ENCODE data around the gene SLC6A6.
A peak's percentile ranks its signal among the peaks of the same experiment; 100 is the strongest.

The SLC6A6 gene

GRCh38 chr3:14463330-14464140 lies 61.1 kb downstream of the SLC6A6 start:
- TF ChIP-seq, protein P1, sequence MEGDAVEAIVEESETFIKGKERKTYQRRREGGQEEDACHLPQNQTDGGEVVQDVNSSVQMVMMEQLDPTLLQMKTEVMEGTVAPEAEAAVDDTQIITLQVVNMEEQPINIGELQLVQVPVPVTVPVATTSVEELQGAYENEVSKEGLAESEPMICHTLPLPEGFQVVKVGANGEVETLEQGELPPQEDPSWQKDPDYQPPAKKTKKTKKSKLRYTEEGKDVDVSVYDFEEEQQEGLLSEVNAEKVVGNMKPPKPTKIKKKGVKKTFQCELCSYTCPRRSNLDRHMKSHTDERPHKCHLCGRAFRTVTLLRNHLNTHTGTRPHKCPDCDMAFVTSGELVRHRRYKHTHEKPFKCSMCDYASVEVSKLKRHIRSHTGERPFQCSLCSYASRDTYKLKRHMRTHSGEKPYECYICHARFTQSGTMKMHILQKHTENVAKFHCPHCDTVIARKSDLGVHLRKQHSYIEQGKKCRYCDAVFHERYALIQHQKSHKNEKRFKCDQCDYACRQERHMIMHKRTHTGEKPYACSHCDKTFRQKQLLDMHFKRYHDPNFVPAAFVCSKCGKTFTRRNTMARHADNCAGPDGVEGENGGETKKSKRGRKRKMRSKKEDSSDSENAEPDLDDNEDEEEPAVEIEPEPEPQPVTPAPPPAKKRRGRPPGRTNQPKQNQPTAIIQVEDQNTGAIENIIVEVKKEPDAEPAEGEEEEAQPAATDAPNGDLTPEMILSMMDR (IDR thresholded peaks at IDR 0.05; ENCODE audit: low read depth, low read length, missing control alignments), result no peak
- DNase-seq (ENCODE audit: low read depth), result no peak
- in situ Hi-C loops (cut with HindIII; ENCODE audit: low sequenced_read_pairs), result loop anchor here (25.0 kb wide), 1 partner anchor 176 kb away; no protein-coding TSS in a partner anchor
- no peak overlapping the region for H3K4me3 ChIP-seq (ENCODE audit: low read depth, low read length)

DNA sequence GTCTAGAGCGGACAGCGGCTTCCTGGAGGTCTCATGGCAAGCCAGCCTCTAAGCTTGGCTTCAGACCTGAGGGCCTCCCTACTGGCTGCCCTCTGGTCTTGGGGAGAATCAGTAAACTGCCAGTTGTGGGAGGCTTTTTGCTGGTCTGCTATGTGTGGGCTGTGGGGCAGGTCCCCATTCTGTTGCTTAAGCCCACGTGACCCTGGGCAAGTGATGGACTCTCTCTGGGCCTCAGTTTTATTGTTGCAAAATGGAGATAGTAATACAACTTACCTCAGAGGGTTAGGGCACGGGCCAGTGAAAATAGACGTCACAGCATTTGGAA lies 61.7 kb downstream of the SLC6A6 start:
- no peak overlapping the region for H3K4me3 ChIP-seq (ENCODE audit: low read depth, low read length)
- TF ChIP-seq, protein P1 (IDR thresholded peaks at IDR 0.05; ENCODE audit: low read depth, low read length, missing control alignments), result no peak
- DNase-seq (ENCODE audit: low read depth), result no peak
- in situ Hi-C loops (cut with HindIII; ENCODE audit: low sequenced_read_pairs), result loop anchor here (25.0 kb wide), 1 partner anchor 177 kb away; no protein-coding TSS in a partner anchor

- TF ChIP-seq, protein P1 (IDR thresholded peaks at IDR 0.05; ENCODE audit: low read depth, low read length, missing control alignments), result no peak
- no peak overlapping the region for H3K4me3 ChIP-seq (ENCODE audit: low read depth, low read length)
These were observed 62.1 kb downstream of the SLC6A6 start for GRCh38 chr3:14464521-14464920.

GRCh38 chr3:14465425-14465824 lies 63.0 kb downstream of the SLC6A6 start:
- TF ChIP-seq, protein P1 (IDR thresholded peaks at IDR 0.05; ENCODE audit: low read depth, low read length, missing control alignments), result no peak
- in situ Hi-C loops (cut with HindIII; ENCODE audit: low sequenced_read_pairs), result loop anchor here (25.0 kb wide), 1 partner anchor 178 kb away; no protein-coding TSS in a partner anchor
- no peak for DNase-seq (ENCODE audit: low read depth)
- no peak overlapping the region for H3K4me3 ChIP-seq (ENCODE audit: low read depth, low read length)

More at GRCh38 chr3:14464521-14464920, 62.1 kb downstream of the SLC6A6 start:
- no peak for DNase-seq (ENCODE audit: low read depth)
- in situ Hi-C loops (cut with HindIII; ENCODE audit: low sequenced_read_pairs), result loop anchor here (25.0 kb wide), 1 partner anchor 177 kb away; no protein-coding TSS in a partner anchor

DNA sequence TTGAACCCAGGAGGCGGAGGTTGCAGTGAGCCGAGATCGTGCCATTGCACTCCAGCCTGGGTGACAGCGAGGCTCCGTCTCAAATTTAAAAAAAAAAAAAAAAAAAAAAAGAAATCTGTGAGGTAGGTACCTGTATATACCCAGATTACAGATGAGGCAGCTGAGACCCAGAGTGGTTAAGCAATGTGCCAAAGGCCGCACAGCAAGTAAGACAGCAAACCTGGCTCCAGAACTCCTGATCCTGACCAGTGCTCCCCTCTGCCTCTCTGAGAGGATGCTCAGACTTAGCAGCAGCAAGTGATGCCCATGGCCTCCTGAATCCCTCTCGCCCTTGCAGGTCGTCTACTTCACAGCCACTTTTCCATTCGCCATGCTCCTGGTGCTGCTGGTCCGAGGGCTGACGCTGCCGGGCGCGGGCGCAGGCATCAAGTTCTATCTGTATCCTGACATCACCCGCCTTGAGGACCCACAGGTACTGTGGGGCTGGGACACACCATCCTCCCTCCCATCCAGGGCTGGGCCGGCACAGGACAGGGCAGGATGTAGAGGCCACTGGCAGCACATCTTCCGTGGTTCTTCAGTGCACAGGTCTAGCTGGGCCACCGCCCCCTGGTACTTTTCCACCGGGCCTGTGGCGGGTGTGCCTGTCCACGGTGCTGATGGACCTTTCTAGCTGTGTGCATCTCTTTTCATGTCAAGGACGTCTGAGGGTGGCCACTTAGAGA lies 63.9 kb downstream of the SLC6A6 start:
- DNase-seq (ENCODE audit: low read depth), result no peak
- in situ Hi-C loops (cut with HindIII; ENCODE audit: low sequenced_read_pairs), result loop anchor here (25.0 kb wide), 1 partner anchor 179 kb away; no protein-coding TSS in a partner anchor
- H3K4me3 ChIP-seq (ENCODE audit: low read depth, low read length), result no peak overlapping the region
- TF ChIP-seq, protein P1 (IDR thresholded peaks at IDR 0.05; ENCODE audit: low read depth, low read length, missing control alignments), result no peak

DNA sequence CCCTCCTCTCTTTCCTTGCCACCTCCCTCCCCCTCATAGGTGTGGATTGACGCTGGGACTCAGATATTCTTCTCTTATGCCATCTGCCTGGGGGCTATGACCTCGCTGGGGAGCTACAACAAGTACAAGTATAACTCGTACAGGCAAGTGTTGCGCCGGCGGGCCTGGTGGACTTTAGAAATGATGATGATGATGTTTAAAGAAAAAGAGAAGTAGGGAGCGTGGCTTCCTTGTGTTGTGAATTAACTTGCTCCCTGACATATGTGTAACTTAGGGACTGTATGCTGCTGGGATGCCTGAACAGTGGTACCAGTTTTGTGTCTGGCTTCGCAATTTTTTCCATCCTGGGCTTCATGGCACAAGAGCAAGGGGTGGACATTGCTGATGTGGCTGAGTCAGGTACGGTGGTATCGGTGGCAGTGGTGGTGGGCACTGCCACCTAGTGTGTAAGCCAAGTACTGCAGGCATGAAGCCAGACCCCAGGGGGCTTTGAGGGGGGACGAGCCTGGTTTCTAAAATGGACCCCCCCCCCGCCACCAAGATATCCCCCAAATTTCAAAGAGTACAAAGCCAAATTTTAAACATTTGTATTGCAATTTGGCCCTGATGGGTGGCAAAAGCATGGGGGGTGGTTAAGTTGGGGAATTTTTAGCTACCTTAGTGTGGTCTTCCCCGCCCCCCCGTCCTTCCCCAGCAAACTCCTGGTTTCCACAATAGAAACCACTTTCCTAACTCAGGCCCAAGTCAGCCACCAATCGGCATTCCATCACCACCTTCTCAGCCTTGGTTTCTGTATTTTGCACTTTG lies 65.6 kb downstream of the SLC6A6 start:
- no peak for DNase-seq (ENCODE audit: low read depth)
- in situ Hi-C loops (cut with HindIII; ENCODE audit: low sequenced_read_pairs), result loop anchor here (25.0 kb wide), 1 partner anchor 181 kb away; no protein-coding TSS in a partner anchor
- TF ChIP-seq, protein P1 (IDR thresholded peaks at IDR 0.05; ENCODE audit: low read depth, low read length, missing control alignments), result peak; percentile 83
- no peak overlapping the region for H3K4me3 ChIP-seq (ENCODE audit: low read depth, low read length)

Data from astrocyte of the cerebellum (primary cell).